K562 (cell line): Measurements from ENCODE around the gene PPM1F. TPM values are rescaled to one million over a fixed set of nuclear protein-coding genes. Genes with fewer than 3 reads are reported as not detected.
A peak's percentile ranks its signal among the peaks of the same experiment; 100 is the strongest.

Source experiments
- ATAC-seq: fragments of 200-7000 bp; cut with Tn5 transposase; 3 replicates; pipeline ENCODE4 v1.9.1; 2020; ENCODE audit warnings: moderate library complexity
- BruUV-seq: library from RNA; stranded (reverse); fragments of 400-500 nt; replicated peaks from 2 replicates; lab custom pipeline; 2021; lab: Mats Ljungman, UMichigan
- CTCF ChIA-PET: fragments of 300-600 bp; formaldehyde crosslinking; extraction: SDS; loops from one replicate; lab custom pipeline; 2021; ENCODE audit warnings: low intra/inter-chr PET ratio; lab: Yijun Ruan, JAX
- POLR2A ChIA-PET: fragments of 300-600, 350-650 bp; sonication (Branson Sonifier 250); formaldehyde crosslinking; extraction: SDS; loops from one replicate; lab custom pipeline; 2021; ENCODE audit warnings: antibody characterized with exemption, inconsistent platforms; lab: Yijun Ruan, JAX
- DNase-seq, 4 experiments: peaks; one replicate each; pipeline versions ENCODE4 v3.0.0 to v3.0.0-alpha.2; 2011 to 2018; ENCODE audit warnings: low spot score in 3 of 4, mixed read lengths in 3 of 4; ENCODE audit errors: extremely low read depth in 1 of 4
- FAIRE-seq: peaks from 2 replicates; lab custom pipeline; 2011; peaks lifted over from hg19 to GRCh38; lab: Jason Lieb, UNC
- H2AFZ ChIP-seq: 2 replicates; pipeline ENCODE4 v1.6.0; 2011; ENCODE audit warnings: low read depth, low read length, control low read depth, inconsistent platforms
- H3K27ac ChIP-seq: fragments of 200-600 bp; 3 replicates; pipeline ENCODE4 v1.8.0; 2011; ENCODE audit warnings: low read depth, mild to moderate bottlenecking, control low read depth, inconsistent platforms, low read length, moderate library complexity, mixed read lengths; ENCODE audit errors: extremely low read depth
- H3K27me3 ChIP-seq, 2 experiments: fragments of 300-600 bp in 1 of 2; 2 replicates in 1 of 2; 3 replicates in 1 of 2; pipeline versions ENCODE4 v1.6.0 to v1.8.0; 2011; ENCODE audit warnings: inconsistent platforms in 2 of 2, low read length in 2 of 2, mild to moderate bottlenecking in 1 of 2, mixed read lengths in 1 of 2, moderate library complexity in 1 of 2; ENCODE audit not compliant: control insufficient read depth in 2 of 2, insufficient read depth in 2 of 2
- H3K36me3 ChIP-seq: fragments of 300-600 bp; 3 replicates; pipeline ENCODE4 v1.8.0; 2011; ENCODE audit warnings: mild to moderate bottlenecking, low read length, inconsistent platforms; ENCODE audit not compliant: control insufficient read depth, insufficient read depth
- H3K4me1 ChIP-seq, 2 experiments: fragments of 200-600 bp in 1 of 2; replicated peaks in 1 of 2; 2 replicates in 1 of 2; 3 replicates in 1 of 2; pipeline versions ENCODE4 v1.5.1 to v1.8.0; 2011; ENCODE audit warnings: inconsistent platforms in 2 of 2, low read length in 2 of 2, mild to moderate bottlenecking in 1 of 2, mixed read lengths in 1 of 2, moderate library complexity in 1 of 2; ENCODE audit not compliant: control insufficient read depth in 2 of 2, insufficient read depth in 2 of 2
- H3K4me2 ChIP-seq: 2 replicates; pipeline ENCODE4 v1.6.1; 2011; ENCODE audit warnings: low read length, control low read depth, inconsistent platforms, mixed read lengths; ENCODE audit not compliant: insufficient read depth
- H3K4me3 ChIP-seq: fragments of 200-600 bp; sonication (generic), shearing (Covaris generic); 2 replicates; pipeline ENCODE4 v1.5.1; 2016; ENCODE audit warnings: control low read depth, inconsistent platforms
- H3K79me2 ChIP-seq: fragments of 200-600 bp; 3 replicates; pipeline ENCODE4 v1.8.0; 2011; ENCODE audit warnings: low read length, inconsistent platforms; ENCODE audit not compliant: control insufficient read depth, insufficient read depth
- H3K9ac ChIP-seq, 2 experiments: 2 replicates each; pipeline versions ENCODE4 v1.6.0 to v1.6.1; 2011; ENCODE audit warnings: low read depth in 2 of 2, low read length in 2 of 2, control low read depth in 1 of 2, inconsistent platforms in 1 of 2, mild to moderate bottlenecking in 1 of 2, mixed read lengths in 1 of 2; ENCODE audit not compliant: insufficient read depth in 1 of 2
- H3K9me1 ChIP-seq: one replicate; pipeline ENCODE4 v1.6.0; 2011; ENCODE audit warnings: inconsistent platforms, mild to moderate bottlenecking, low read length, moderate library complexity; ENCODE audit not compliant: control insufficient read depth, insufficient read depth
- H3K9me3 ChIP-seq: replicated peaks from 2 replicates; pipeline ENCODE4 v1.5.1; 2011; ENCODE audit warnings: low read depth, low read length, inconsistent platforms; ENCODE audit not compliant: control insufficient read depth, insufficient read depth
- H4K20me1 ChIP-seq: replicated peaks from 2 replicates; pipeline ENCODE4 v1.6.1; 2011; ENCODE audit warnings: low read length, inconsistent platforms, mixed read lengths; ENCODE audit not compliant: control insufficient read depth, insufficient read depth
- CHD2 ChIP-seq: IDR thresholded peaks from 2 replicates; pipeline ENCODE4 v1.6.1; 2011; ENCODE audit warnings: low read depth, low read length
- EGR1 ChIP-seq: fragments of 450-650 bp; conservative IDR thresholded peaks from 2 replicates; pipeline ENCODE4 v1.6.1; 2017; ENCODE audit warnings: mild to moderate bottlenecking
- EP300 ChIP-seq: IDR thresholded peaks from 2 replicates; pipeline ENCODE4 v1.6.1; 2012; ENCODE audit warnings: low read length, improper control_type of control experiment
- FIP1L1 ChIP-seq: fragments of 200-400 bp; formaldehyde crosslinking; IDR thresholded peaks from 2 replicates; pipeline ENCODE4 v1.6.1; 2018; ENCODE audit warnings: mild to moderate bottlenecking, low read depth, low read length; ENCODE audit not compliant: poor library complexity, severe bottlenecking
- GTF2F1 ChIP-seq: IDR thresholded peaks from 2 replicates; pipeline ENCODE4 v1.6.1; 2011; ENCODE audit warnings: low read depth, low read length, improper control_type of control experiment
- JUND ChIP-seq, 2 experiments: IDR thresholded peaks; 2 replicates in 1 of 2; 3 replicates in 1 of 2; pipeline ENCODE4 v1.6.1; 2011; ENCODE audit warnings: borderline replicate concordance in 2 of 2, low read depth in 2 of 2, low read length in 2 of 2, improper control_type of control experiment in 1 of 2, missing biosample characterization in 1 of 2, missing genetic modification characterization in 1 of 2, missing genetic modification reagents in 1 of 2
- RCOR1 ChIP-seq, 2 experiments: IDR thresholded peaks; 2 replicates each; pipeline ENCODE4 v1.6.1; 2012; ENCODE audit warnings: low read depth in 2 of 2, low read length in 2 of 2, borderline replicate concordance in 1 of 2, improper control_type of control experiment in 1 of 2
- RHOXF2B ChIP-seq: fragments of 250-450 bp; sonication (Bioruptor Pico); conservative IDR thresholded peaks from 2 replicates; pipeline ENCODE4 v1.5.1; 2021
- TAF15 ChIP-seq: fragments of 200-400 bp; formaldehyde crosslinking; IDR thresholded peaks from 2 replicates; pipeline ENCODE4 v1.6.1; 2017; ENCODE audit warnings: mild to moderate bottlenecking, low read depth, low read length, moderate library complexity
- ZFPM2 ChIP-seq: fragments of 250-450 bp; sonication (Bioruptor Pico); IDR thresholded peaks from 2 replicates; pipeline ENCODE4 v1.5.1; 2022; ENCODE audit warnings: mild to moderate bottlenecking
- WGBS: fragments of 100-300 bp; shearing (Covaris generic); methylation state at CpG from one replicate; pipeline ENCODE4 v1.1.6; 2016; ENCODE audit warnings: low coverage, mixed read lengths; ENCODE audit not compliant: insufficient coverage; ENCODE audit errors: missing lambda C conversion rate; 5-methylcytosine and 5-hydroxymethylcytosine counted together
- in situ Hi-C: fragments of 300-500 bp; cut with MboI; formaldehyde crosslinking; loops from 4 replicates; pipeline ENCODE4 v1.15.0; 2018; ENCODE audit warnings: inconsistent platforms, mixed read lengths
- intact Hi-C: fragments of 100-400 bp; cut with micrococcal nuclease; formaldehyde crosslinking; loops from 2 replicates; pipeline ENCODE4 v1.14.2; 2022
- polyA plus RNA-seq, 8 experiments: library from polyadenylated mRNA; depleted of rRNA in 4 of 8; stranded (reverse) in 5 of 8; unstranded in 3 of 8; fragments of >200 nt; fragmentation: Nextera tagmentation in 2 of 8; fragmentation: Illumina TruSeq in 1 of 8; extraction: Ambion mirVana in 2 of 8; extraction: Trizol in 1 of 8; gene quantifications; 2 replicates each; pipeline versions ENCODE4 v1.2.1 to v1.2.3, GENCODE V29; 2011 to 2014; ENCODE audit warnings: inconsistent platforms in 1 of 8, missing spikeins in 1 of 8
- total RNA-seq, 7 experiments: library from RNA; depleted of rRNA in 6 of 7; stranded (reverse); fragments of >200 nt in 6 of 7; fragmentation: Illumina TruSeq in 2 of 7; extraction: Trizol in 2 of 7; gene quantifications; 2 replicates each; pipeline versions ENCODE4 v1.2.1 to v1.2.3, GENCODE V29; 2011 to 2021; ENCODE audit warnings: low replicate concordance in 1 of 7
- TF ChIP-seq, protein P1 (sequence below): fragments of 450-650 bp; formaldehyde crosslinking; IDR thresholded peaks from 2 replicates; pipeline ENCODE4 v1.4.0; 2020; ENCODE audit warnings: mild to moderate bottlenecking, moderate library complexity
- TF ChIP-seq, protein P2 (sequence below): sonication (generic); formaldehyde crosslinking; IDR thresholded peaks from 2 replicates; pipeline ENCODE4 v1.8.1; 2023; ENCODE audit warnings: mild to moderate bottlenecking, missing genetic modification reagents, moderate library complexity
- TF ChIP-seq, protein P3 (sequence below): IDR thresholded peaks from 2 replicates; pipeline ENCODE4 v1.6.1; 2011; ENCODE audit warnings: borderline replicate concordance, low read depth, mild to moderate bottlenecking, moderate library complexity, low read length; ENCODE audit not compliant: insufficient read depth, poor library complexity, severe bottlenecking
- TF ChIP-seq, protein P4 (sequence below): fragments of 450-650 bp; IDR thresholded peaks from 2 replicates; pipeline ENCODE4 v1.6.1; 2017; ENCODE audit warnings: mild to moderate bottlenecking, moderate library complexity

Gene PPM1F
- total and polyA plus RNA-seq, 9 of the 15 experiments (the other 6 are each of a cell fraction or from before 2014, with no cell fraction given) = 2.1 to 159 (median 64.0) TPM

GRCh38 chr22:21936151-21936775, 16.4 kb downstream of the PPM1F start:
- Histone ChIP-seq H3K4me3 (no peak overlapping the region), H3K36me3 (peaks cover 79% of the 10 kb centered on the region), H3K4me2 (no peak overlapping the region), H3K79me2 (peaks cover 4% of the 10 kb centered on the region; the same call in 1 of the 3 replicates), H4K20me1 (peaks cover 3% of the 10 kb centered on the region; the same call in 1 of the 2 replicates), H3K27me3 (no peaks in the 10 kb centered on the region), H3K9me3 (no peaks in the 10 kb centered on the region), H3K27ac (no peak overlapping the region), H2AFZ (no peak overlapping the region), H3K9ac (peak overlapping the region in 1 of 2 experiments; percentile 40; a peak in 2 of 4 replicates), H3K4me1 (peaks cover 12 to 50% of the 10 kb centered on the region in 2 experiments), H3K9me1 (peaks cover 8% of the 10 kb centered on the region)
- ChIA-PET CTCF (interaction anchor here (3.9 to 9.2 kb wide), 3 partner anchors 11 to 224 kb away, joined by 44 to 609 read pairs (median 87); partner anchors contain the start of gene PPM1F), POLR2A (interaction anchor here (0.5 to 49.7 kb wide), 19 partner anchors 3 to 1416 kb away, joined by 3 to 1041 read pairs (median 5); partner anchors contain the start of genes MAPK1, PPIL2, PPM1F and SDF2L1)
- no peak for ATAC-seq
- no peak for FAIRE-seq
- in situ Hi-C loops = loop anchor here (25.0 kb wide), 3 partner anchors 399 to 799 kb away; partner anchors contain the start of gene HIC2
- WGBS = 82% methylated on average over 15 of the region's 15 CpGs
- DNase-seq = peak in 1 of 4 experiments; percentile 57
- BruUV-seq = TSS peak; percentile 2
- intact Hi-C loops = loop anchor here (5.0 kb wide), 2 partner anchors 46 to 109 kb away; partner anchors contain the start of gene TOP3B
- TF ChIP-seq, protein P1, sequence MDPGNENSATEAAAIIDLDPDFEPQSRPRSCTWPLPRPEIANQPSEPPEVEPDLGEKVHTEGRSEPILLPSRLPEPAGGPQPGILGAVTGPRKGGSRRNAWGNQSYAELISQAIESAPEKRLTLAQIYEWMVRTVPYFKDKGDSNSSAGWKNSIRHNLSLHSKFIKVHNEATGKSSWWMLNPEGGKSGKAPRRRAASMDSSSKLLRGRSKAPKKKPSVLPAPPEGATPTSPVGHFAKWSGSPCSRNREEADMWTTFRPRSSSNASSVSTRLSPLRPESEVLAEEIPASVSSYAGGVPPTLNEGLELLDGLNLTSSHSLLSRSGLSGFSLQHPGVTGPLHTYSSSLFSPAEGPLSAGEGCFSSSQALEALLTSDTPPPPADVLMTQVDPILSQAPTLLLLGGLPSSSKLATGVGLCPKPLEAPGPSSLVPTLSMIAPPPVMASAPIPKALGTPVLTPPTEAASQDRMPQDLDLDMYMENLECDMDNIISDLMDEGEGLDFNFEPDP (CRISPR knock-in tag) = no peak
- TF ChIP-seq TAF15 (no peak), EGR1 (no peak), EP300 (0 out of 2 replicates have a peak, but pooled peaks have one; percentile 15), FIP1L1 (no peak), GTF2F1 (no peak), RCOR1 (IDR thresholded peaks at IDR 0.05; ENCODE audit: borderline replicate concordance in 1 of 2, low read depth in 2 of 2, low read length in 2 of 2) (peak; percentile 36 to 59; a peak in 3 of 4 replicates), RHOXF2B (CRISPR knock-in tag) (no peak), ZFPM2 (CRISPR knock-in tag) (no peak), JUND (IDR thresholded peaks at IDR 0.05; ENCODE audit: borderline replicate concordance, low read depth, low read length) (0 out of 2 replicates have a peak, but pooled peaks have one; percentile 20), JUND (tag; IDR thresholded peaks at IDR 0.05; ENCODE audit: borderline replicate concordance, low read depth, low read length) (no peak), CHD2 (peak; percentile 25; the same call in 1 of the 2 replicates)
- TF ChIP-seq, protein P2, sequence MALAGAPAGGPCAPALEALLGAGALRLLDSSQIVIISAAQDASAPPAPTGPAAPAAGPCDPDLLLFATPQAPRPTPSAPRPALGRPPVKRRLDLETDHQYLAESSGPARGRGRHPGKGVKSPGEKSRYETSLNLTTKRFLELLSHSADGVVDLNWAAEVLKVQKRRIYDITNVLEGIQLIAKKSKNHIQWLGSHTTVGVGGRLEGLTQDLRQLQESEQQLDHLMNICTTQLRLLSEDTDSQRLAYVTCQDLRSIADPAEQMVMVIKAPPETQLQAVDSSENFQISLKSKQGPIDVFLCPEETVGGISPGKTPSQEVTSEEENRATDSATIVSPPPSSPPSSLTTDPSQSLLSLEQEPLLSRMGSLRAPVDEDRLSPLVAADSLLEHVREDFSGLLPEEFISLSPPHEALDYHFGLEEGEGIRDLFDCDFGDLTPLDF (CRISPR knock-in tag) = peak; percentile 48; the same call in 1 of the 2 replicates
- TF ChIP-seq, protein P3, sequence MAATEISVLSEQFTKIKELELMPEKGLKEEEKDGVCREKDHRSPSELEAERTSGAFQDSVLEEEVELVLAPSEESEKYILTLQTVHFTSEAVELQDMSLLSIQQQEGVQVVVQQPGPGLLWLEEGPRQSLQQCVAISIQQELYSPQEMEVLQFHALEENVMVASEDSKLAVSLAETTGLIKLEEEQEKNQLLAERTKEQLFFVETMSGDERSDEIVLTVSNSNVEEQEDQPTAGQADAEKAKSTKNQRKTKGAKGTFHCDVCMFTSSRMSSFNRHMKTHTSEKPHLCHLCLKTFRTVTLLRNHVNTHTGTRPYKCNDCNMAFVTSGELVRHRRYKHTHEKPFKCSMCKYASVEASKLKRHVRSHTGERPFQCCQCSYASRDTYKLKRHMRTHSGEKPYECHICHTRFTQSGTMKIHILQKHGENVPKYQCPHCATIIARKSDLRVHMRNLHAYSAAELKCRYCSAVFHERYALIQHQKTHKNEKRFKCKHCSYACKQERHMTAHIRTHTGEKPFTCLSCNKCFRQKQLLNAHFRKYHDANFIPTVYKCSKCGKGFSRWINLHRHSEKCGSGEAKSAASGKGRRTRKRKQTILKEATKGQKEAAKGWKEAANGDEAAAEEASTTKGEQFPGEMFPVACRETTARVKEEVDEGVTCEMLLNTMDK = no peak
- TF ChIP-seq, protein P4, sequence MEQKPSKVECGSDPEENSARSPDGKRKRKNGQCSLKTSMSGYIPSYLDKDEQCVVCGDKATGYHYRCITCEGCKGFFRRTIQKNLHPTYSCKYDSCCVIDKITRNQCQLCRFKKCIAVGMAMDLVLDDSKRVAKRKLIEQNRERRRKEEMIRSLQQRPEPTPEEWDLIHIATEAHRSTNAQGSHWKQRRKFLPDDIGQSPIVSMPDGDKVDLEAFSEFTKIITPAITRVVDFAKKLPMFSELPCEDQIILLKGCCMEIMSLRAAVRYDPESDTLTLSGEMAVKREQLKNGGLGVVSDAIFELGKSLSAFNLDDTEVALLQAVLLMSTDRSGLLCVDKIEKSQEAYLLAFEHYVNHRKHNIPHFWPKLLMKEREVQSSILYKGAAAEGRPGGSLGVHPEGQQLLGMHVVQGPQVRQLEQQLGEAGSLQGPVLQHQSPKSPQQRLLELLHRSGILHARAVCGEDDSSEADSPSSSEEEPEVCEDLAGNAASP = no peak
